IPS-18c (cell line): ENCODE data around the gene SSR2.
"Not testable (repeated sequence)": the region's sequence is repeated elsewhere in the genome, so short reads cannot be mapped to it uniquely, and the experiment has no call there.

Source experiments
- H3K4me3 ChIP-seq: 2 replicates; pipeline ENCODE4 v1.7.0; 2013; ENCODE audit warnings: low read depth, mild to moderate bottlenecking, low read length, moderate library complexity; ENCODE audit not compliant: insufficient read depth
- H3K9me3 ChIP-seq: one replicate; pipeline ENCODE4 v1.6.1; 2013; ENCODE audit warnings: mild to moderate bottlenecking, low read length, moderate library complexity; ENCODE audit not compliant: control insufficient read depth, insufficient read depth

The SSR2 gene

DNA sequence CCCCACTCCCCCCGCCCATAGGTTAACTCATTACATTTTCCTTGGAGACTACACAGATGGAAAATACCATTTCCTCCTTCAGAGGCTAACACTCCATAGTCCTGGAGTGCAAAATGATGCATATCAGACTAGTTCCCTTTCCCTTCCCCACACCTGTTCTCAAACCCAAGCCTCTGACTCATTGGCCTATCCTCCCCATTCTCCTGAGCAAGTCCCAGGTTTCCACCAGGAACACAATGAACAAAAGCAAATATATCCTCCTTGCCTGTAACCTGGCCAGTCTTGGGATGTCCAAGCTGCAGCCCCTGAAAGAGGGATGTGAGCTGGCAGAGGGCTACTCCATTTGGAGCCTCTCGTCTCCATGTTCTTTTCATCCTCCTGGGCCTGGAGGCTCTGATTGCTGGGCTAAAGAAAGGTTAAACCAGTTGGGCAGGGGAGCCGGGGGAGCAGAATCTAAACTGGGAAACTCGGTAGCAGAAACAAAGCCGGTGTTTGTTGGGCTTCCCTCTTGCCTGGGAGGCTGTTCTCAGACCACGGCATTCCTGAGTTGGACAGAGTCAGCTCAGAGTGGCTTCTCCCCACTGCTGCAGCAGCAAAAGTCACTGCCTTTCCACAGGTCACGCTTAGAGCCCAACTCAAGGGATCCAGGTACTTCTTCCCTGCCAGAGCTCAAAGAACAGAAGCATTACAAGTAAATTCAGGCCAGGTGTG is 13.9 kb downstream of the SSR2 start:
- H3K9me3 ChIP-seq, result no peaks in the 10 kb centered on the region

DNA sequence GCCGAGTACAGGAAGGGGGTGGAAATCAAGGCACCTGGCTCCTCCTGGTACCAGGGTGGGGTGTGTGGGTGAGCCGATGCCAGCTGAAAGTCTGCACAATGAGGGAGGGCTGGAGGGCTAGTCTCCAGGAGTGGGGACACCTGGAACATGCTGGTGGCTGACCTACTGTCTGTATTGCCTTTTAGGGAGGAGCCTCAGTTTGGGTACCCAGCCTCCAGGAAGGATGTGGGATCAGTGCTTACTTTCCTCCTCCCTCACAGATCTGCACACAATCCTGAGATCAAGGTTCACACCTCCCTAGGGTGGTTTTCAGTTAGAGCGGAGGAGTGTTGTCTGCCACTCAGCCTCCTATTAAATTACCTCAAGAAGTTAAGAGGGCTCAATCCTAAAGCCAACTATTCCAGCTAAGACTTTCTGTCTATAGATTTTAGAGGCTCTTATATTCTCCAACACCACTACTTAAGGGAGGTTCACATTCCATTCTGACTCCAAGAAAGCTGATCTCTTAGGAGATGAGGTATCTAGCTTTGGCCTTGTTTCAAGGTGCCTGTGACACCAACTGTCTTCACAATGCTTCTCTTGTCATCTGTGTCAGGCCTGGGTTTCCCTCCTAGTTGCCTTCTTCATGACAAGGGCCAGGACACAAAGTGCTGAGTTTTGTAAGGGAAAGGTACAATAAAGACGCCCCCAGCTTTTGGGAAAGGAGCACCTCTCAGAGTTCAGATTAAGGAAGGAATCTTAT is 15.7 kb downstream of the SSR2 start:
- no peaks in the 10 kb centered on the region for H3K9me3 ChIP-seq
- H3K4me3 ChIP-seq, result no peak overlapping the region

More for the DNA sequence above, 13.9 kb downstream of the SSR2 start:
- H3K4me3 ChIP-seq, result no peak overlapping the region

DNA sequence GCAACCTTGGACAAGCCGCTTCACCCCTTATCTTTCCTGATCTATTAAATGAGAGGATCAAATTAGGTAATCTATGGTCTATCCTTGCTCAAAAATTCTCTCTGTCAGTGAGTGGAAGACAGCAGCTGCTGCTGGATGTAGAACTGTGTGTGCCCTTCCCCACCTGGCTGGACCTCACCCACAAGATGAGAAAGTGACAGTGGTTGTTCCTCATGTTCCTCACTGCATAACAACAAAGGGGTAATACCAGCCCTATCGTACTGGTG is 16.9 kb downstream of the SSR2 start:
- H3K4me3 ChIP-seq, result no peak overlapping the region
- no peaks in the 10 kb centered on the region for H3K9me3 ChIP-seq

DNA sequence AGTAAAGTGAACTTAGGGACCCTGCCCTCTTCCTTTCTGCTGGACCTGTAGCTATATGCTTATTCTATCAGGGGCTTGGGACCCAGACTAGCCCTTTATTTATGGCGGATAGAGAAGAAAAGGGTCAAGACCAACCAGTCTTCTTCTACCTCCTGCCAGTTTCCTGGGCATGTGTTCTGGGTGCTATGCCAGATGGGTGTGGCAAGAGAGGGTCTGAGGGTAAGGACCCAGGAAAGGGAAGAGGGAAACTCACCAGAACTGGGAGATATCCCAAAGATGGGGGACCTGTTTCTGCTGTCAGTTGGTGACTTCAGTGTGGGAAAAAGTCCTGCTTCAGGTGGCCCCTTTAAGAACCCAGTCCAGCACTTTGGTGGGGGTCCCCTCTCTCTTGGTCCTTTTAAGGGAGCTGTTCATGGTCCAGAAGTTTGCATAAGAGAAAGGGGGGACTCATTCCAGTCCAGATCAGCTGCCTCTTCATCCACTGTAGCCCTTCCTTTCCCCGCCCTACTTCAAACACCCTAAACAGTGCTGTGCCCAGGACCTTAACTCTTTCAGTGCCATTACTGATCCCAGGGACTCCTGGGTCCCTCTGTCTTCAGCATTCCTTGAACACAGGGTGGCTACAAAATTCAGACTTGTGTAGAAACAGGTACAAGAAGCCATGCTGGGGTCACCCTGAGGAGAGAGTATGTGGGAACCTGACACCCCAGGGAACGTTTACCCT is 18.4 kb downstream of the SSR2 start:
- Histone ChIP-seq H3K9me3 (no peaks in the 10 kb centered on the region), H3K4me3 (no peak overlapping the region)

DNA sequence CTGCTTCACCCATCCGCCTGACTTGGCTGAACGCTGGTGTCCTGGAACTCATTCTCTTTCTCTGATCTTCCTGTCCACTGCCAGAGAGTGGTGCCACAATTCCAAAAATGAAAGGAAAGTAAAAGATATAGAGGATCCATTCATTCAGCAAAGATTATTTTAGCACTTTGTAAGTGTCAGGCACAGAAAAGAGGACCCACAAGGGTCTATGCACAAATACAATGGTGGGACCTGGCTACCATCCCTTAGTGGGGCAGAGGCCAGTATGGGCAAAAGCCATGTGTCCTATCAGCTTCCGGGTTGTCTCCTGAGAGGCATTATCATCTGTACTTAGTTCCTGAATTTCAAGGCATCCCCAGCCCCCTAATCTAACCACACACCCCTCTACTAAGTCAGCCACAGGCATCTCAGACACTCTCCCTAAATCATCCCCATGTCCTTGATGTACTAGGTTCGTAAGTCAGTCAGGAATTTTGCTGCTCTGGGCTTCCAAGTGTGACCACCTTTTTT is 19.0 kb downstream of the SSR2 start:
- Histone ChIP-seq H3K9me3 (no peaks in the 10 kb centered on the region), H3K4me3 (no peak overlapping the region)

DNA sequence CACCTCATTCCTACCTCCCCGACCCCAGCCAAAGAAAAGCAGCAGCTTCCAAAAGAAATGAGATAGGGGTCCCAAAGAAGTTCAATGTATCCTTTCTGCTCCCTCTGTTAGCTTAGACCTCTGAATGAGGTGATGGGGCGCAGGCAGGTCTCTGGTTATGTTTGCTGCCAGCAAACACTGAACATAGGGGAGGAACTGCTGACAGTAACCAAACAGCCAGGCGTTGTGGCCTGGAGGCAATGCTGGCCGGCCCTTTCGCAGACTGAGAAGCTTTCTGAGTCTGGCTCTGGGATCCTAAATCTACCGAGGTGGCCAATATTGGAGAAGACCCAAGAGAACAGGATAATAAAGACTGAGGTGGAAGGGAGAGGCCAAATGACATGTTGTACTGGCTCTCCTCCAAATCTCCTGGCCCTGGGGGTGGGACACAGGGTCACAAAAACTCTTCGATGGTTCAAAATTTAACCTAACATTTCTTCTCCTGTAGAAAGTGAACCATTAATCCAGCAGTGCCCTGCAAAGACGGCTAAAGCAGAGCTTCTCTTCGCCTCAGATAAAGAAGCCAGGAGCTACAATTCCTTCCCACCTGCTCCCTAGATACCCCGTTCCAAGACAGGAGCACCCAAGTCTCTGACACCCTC is 19.6 kb downstream of the SSR2 start:
- Histone ChIP-seq H3K4me3 (no peak overlapping the region), H3K9me3 (no peaks in the 10 kb centered on the region)

DNA sequence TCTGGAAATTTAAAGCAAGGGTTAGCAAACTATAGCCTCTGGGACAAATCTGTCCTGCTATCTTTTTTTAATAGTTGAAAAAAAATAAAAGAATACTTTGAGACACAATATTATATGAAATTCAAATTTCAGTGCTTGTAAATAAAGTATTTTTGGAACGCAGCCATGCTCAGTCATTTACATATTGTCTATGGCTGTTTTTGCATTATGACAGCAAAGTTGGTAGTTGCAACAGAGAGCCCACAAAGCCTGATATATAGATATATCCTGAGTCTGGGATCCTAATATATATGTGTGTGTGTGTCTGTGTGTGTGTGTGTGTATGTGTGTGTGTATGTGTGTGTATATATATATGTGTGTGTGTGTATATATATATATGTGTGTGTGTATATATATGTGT is 20.8 kb downstream of the SSR2 start:
- H3K9me3 ChIP-seq, result no peaks in the 10 kb centered on the region
- H3K4me3 ChIP-seq, result no peak overlapping the region

DNA sequence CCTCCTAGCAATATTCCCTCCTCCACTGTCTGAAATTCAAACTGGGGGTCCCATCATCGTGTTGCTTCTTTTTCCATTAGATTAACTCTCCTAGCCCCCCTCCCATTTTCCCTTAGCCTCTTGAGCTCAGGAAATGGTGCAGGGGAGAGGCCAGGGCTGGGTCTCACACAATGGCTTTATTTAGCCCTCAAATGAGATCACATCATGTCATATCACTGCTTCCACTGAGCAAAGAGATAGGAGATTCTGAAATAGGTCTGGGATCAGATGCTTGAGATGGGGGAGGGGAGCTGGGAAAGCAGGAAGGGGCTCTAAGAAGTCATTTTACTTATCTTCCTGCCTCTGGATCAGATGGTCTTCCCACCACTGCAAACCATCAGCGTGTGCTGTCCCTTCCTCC is 24.6 kb downstream of the SSR2 start:
- H3K9me3 ChIP-seq, result no peaks in the 10 kb centered on the region
- H3K4me3 ChIP-seq, result no peak overlapping the region

DNA sequence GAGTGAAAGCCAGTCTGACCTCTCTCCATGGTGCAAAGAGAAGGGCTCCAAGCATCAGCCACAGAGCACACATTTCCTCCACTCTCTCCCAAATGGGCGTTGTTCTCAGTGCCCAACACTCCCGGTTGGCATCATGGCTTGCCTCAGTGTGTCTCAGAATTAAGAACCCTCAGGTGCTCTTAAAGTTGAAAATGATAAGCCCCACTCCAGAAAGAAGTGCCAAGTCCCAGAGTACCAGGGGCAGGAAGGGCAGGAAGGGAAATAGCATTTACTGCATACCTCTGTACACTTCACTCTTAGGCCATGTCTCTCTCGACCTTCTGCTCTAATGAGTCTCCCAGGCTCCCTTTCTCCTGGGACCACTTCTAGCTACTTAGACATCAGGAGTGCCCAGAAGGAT is 27.2 kb downstream of the SSR2 start:
- Histone ChIP-seq H3K9me3 (peaks cover 2% of the 10 kb centered on the region), H3K4me3 (no peak overlapping the region)

DNA sequence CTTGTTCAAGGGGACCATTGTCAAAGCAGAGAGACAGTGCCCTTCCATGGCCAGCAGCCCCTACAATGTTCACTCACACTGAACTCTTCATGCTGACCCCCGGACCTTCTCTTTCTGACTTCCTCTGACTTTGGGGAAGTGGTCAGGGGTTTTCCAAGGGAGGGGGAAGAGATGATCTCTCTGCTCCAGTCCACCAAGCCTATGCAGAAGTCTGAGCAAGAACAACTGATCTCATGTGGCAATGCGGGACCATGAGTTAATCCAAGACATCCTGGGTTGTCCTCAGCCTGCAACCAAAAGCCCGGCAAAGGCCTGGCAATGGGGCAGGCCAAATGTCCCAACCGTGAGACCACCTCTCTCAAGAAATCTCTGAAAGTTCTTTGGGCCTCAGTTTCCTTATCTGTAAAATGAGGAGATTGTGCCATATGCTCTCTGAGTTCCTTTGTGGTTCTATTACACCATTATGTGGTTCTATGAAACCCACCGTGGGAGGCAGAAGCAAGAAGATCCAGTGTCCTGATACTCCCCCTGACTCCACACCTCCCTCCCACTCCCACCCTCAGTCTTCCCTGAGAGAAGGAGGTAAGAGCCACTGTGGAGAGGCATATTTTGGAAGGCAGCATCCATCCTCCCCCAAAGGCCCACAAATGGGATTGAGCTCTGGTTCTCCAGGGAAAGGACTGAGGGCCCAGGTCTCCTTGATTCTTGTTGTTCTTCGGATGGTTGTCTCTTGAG is 30.6 kb downstream of the SSR2 start:
- Histone ChIP-seq H3K9me3 (peaks cover 2% of the 10 kb centered on the region), H3K4me3 (no peak overlapping the region)

DNA sequence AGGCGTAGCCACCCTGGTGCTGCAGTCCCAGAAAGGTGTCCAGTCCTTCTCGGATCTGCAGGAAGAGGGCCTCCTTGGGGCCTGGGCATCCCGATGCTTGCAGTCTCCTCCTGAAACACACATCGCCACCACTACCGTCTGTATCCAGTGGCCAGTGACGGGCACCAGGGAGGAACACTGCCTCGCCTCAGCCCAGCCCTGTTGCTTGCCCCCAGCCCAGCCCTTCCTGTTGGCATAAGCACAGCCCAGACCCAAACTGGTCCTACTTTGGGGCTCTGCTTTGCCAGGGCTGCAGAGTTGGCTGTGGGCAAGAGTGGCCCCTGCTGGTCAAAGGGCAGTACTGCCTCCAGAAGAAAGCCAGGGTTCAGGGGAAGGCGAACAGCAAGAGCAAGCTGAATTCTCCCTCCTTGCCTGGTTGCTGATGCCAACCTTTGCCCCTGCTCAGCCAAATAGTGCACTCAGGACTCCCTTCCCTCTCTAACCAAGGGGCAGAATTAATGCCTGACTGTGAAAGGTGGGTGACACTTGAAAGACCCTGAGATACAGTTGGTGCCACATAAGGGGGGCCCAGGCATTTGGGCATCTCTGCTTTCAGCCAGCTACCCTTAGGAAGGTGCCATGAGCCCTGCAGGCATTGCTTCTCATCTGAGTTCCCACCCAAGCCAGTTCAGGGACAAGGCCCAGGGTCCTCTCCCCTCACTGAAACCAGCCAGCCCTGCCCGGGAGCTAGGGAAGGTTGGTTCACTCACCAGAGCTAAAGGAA is 31.3 kb downstream of the SSR2 start:
- Histone ChIP-seq H3K9me3 (peaks cover 2% of the 10 kb centered on the region), H3K4me3 (0 out of 2 replicates have a peak overlapping the region, but pooled peaks have one; percentile 20)

DNA sequence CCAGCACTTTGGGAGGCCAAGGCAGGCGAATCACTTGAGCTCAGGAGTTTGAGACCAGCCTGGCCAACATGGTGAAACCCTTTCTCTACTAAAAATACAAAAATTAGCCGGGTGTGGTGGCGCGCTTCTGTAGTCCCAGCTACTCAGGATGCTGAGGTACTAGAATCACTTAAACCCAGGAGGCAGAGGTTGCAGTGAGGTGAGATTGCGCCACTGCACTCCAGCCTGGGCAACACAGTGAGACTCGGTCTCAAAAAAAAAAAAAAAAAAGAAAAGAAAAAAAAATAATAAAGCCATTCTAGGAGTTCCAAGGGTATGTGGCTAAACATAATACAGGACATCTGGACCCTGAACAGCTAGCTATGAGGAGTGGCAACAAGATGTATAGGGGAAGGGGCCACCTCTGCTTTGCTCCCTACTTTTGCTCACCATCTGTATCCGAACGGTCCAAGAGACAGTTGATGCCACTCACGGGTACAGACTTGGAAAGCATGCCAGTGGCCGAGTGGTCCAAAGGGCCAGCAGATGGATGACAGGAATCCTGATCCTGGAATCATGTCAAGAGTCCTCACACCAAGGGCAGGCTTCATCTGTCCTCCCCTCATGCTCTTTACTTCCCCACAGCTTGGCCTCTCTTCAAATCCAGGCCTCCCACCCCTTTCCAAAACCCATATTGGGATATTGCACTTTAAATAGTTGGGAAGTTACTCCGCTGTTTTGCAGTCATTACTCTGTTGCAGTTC is 35.7 kb downstream of the SSR2 start:
- not testable (repeated sequence) for H3K9me3 ChIP-seq, H3K4me3 ChIP-seq

DNA sequence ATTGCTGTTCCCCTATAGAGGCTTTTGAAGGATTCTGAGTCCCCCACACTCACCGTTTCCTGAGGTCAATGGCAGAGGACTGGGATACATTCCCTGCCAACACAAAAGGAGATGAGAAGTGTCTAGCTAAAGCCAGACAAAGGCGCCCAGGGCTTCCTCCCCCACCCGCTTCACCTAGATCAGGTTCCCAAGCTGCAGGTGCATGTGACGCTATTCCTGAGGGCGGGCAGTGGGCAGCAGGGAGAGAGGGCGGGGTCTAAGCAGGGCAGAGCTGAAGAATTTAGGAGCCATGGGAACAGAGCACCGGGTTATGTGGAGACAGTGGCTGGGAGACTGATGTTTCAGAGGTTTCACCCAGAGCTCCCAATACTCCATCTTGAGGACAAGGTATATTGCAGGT is 36.4 kb downstream of the SSR2 start:
- Histone ChIP-seq H3K4me3 (peak overlapping the region; percentile 21), H3K9me3 (no peaks in the 10 kb centered on the region)

DNA sequence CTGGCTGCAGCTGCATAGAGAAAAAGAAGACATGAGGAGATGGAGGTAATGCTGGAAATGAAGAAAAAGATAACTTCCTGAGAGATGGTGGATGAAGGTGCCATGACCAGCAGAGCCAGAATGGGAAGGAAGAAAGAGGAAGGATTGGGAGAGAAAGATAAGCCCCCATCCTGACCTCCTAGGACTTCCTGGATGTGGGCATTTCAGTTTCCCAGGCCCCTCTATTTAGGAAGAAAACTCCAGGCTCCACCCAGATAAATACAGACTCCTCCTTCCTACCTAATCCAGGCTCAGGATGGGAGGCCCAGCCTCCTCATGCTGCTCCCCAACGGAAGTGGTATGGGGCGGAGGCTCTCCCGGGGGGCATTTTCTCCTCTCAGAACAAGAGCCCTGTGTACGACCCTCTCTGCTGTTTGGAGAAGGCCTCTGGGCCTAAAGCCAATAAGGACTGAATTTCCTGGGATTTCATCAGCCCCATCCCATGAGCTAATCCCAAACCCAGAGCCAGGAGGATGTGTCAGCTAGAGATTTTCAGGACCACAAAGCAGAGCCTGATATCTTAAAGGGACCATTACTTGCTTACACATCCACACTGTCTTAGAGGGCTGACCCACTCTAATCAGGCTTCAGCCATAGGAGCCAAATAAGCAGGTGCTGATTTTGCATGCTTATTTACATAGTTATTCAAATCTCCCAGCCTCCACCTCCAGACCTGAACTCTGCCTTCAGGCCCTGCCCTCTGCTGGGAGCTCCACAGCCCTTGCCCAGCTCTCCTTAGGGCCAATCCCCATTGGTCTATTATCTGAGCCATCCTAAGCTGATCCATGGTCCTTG is 37.3 kb downstream of the SSR2 start:
- H3K4me3 ChIP-seq, result no peak overlapping the region; the same call in 1 of the 2 replicates
- no peaks in the 10 kb centered on the region for H3K9me3 ChIP-seq

DNA sequence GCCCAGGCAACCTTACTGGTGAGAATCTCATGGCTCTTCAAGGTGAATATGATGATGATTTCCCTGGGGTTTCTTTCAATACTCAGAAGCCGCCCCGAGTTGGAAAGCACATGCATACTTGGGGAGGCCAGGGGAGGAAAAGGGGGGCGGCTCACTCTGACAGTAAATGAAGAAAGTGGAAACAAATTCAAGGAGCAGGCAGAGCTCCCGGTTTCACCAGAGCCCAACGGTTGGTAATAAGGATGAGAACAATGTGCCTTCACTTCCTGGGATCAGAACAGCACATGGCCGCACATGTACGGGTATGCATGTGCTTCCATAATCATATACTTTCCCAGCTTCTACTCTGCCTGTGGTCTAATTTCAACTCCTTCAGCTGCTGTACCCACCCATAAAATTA is 38.6 kb downstream of the SSR2 start:
- Histone ChIP-seq H3K9me3 (no peaks in the 10 kb centered on the region), H3K4me3 (no peak overlapping the region)
